HG03103 (cell line): ENCODE measurements around the gene DEFB131B.
"Not testable (repeated sequence)": the region's sequence is repeated elsewhere in the genome, so short reads cannot be mapped to it uniquely, and the experiment has no call there.

Source experiments
- ATAC-seq: cut with Tn5 transposase; IDR thresholded peaks from one replicate; pipeline ENCODE4 v1.9.1; 2021; ENCODE audit warnings: low read depth; ENCODE audit not compliant: unreplicated experiment

DEFB131B gene

DNA sequence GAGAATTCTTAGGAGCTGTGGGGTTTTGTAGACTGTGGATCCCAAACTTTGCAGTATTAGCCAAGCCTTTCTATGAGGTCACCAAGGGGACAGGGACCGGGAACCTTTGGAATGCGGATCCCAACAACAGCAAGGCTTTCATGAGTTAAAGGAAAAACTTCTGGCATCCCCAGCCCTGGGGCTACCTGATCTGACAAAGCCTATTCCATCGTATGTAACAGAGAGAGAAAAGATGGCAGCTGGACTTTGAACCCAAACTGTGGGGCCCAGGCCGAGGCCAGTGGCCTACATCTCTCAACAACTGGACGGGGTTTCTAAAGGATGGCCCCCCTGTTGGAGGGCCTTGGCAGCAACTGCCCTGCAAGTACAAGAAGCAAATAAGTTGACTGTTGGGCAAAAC, 32.5 kb downstream of the DEFB131B start:
- not testable (repeated sequence) for ATAC-seq

DNA sequence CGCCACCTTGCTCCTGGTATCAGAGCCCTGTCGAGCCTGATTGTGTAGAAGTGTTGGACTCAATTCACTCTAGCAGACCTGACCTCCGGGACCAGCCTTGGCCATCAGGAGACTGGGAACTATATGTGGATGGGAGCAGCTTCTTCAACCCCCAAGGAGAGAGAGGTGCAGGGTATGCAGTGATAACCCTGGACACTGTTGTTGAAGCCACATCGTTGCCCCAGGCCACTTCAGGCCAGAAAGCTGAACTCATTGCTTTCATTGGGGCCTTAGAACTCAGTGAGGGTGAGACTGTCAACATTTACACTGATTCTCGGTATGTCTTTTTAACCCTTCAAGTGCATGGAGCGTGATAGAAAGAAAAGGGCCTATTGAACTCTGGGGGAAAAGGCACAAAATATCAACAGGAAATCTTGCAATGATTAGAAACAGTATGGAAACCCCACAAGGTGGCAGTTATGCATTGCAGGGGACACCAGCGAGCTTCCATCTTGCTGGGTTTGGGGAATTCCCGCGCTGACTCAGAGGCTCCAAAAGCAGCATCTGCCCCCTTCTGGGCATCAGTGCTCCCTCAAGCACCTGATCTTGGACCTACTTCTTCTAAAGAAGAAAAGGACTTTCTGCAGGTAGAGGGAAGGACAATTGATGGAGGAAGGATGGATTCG, 33.2 kb downstream of the DEFB131B start:
- ATAC-seq: not testable (repeated sequence)

DNA sequence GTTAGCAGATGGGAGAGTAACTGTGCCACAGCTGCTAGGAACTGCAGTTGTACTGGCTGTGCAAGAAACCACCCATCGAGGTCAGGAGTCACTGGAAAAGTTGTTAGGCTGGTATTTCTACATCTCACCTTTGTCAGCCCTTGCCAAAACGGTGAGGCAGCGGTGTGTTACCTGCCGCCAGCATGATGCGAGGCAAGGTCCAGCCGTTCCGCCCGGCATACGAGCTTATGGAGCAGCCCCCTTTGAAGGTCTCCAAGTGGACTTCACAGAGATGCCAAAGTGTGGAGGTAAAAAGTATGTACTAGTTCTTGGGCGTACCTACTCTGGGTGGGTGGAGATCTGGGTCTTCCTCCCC, 33.7 kb downstream of the DEFB131B start:
- ATAC-seq: not testable (repeated sequence)

DNA sequence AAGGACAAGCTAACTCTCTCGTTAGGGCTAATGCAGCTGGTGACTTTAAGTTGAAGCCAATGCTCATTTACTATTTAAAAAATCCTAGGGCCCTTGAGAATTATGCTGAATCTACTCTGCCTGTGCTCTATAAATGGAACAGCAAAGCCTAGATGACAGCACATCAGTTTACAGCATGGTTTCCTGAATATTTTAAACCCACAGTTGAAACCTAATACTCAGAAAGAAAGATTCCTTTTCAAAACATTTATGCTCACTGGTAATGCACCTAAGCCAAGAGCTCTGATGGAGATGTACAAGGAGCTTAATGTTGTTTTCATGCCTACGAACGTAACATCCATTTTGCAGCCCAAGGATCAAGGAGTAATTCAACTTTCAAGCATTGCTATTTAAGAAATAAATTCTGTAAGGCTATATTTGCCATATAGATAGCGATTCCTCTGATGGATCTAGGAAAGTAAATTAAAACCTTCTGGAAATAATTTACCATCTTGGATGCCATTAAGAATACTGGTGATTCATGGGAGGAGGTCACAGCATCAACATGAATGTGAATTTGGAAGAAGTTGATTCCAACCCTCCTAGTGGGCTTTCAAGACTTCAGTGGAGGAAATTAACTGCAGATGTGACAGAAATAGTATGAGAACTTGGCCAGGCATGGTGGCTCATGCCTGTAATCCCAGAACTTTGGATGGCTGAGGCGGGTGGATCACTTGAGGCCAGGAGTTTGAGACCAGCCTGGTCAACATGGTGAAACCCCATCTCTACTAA, 35.7 kb downstream of the DEFB131B start:
- no peak for ATAC-seq

DNA sequence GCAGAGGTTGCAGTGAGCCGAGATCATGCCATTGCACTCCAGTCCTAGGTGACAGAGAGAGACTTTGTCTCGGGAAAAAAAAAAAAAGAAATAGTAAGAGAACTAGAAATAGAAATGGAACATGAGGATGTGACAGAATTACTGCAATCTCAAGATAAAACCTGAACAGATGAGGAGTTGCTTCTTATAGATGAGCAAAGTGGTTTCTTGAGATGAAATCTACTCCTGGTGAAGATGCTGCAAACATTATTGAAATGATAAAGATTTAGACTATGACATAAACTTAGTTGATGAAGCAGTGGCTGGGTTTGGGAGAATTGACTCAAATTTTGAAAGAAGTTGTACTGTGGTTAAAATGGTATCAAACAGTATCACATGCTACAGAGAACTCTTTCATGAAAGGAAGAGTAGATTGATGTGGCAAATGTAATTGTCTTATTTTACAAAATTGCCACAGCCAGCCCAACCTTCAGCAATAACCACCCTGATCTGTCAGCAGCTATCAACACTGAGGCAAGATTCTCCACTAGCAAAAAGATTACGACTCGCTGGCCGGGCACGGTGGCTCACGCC, 36.5 kb downstream of the DEFB131B start:
- no peak for ATAC-seq

DNA sequence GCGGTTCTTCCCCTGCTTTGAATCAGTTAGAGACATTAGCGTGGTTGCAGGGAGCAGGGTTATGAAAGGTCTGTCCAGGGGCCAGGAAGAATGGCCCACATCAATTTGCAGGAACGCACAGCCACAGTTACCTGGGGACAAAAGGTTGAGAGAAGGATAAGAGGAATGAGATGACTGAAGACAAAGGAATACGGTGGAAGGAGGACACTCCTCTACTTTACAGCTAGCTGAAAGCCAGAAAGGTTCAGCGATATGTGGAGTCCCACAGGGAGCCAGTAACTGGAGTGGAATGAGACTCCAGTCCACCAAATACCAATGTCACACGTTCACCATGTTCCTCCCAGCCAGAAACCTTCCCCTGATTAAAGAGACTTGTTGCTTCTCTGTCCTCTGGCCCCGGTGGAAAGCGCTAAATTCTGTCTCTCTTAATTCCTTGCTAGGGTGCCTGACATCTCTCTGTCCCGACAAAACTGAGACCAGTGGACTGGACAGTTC, 39.4 kb downstream of the DEFB131B start:
- no peak for ATAC-seq

DNA sequence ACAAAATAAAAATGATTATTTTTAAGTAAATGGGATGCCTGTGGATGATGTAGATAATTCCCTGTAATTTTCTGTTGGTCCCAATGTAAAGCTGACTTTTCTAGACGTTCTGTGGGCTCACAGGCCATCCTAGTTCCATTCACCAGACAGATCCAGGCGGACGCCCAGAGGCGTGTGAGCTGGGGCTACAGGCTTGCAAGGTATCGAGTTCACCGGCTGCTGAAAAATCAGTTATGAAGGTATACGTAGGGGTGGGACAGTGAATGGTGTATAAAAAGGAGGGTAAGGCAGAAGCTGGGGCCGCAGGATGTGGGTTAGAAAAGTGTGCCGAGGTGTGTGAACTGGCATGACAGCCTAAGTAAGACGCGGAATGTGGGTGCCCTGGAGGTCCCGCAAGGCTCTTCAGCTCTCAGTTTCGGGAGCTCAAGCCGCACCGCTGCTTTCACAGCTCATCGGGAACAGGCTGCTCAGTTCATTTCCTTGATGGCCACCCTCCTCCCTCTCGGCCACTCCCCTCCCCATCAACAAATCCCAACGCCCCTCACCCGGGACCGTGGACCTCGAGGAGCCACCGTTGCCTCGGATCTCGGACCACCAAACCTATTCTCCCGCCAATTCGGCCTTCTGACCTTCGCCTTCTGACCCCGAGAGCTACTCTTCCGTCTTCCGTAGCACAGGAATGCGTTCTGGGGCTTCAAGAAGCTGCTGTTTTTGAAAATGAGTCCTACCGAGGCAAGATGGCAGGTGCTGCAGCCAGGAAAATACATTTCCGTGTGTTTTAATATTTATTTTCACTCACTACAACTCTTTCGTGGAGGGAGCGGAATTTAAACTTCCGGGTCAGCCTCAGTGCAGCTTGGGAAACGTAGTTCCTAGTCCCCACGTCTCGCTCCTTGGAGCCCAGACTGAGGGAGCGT, 49.8 kb downstream of the DEFB131B start, which contains the start of gene XNDC1N:
Gene XNDC1N (minus strand): TSS at position 775 of the 917 bp plus-strand sequence. CDS start 5,241 bp downstream, outside the sequence.
- ATAC-seq: peak; percentile 51

DNA sequence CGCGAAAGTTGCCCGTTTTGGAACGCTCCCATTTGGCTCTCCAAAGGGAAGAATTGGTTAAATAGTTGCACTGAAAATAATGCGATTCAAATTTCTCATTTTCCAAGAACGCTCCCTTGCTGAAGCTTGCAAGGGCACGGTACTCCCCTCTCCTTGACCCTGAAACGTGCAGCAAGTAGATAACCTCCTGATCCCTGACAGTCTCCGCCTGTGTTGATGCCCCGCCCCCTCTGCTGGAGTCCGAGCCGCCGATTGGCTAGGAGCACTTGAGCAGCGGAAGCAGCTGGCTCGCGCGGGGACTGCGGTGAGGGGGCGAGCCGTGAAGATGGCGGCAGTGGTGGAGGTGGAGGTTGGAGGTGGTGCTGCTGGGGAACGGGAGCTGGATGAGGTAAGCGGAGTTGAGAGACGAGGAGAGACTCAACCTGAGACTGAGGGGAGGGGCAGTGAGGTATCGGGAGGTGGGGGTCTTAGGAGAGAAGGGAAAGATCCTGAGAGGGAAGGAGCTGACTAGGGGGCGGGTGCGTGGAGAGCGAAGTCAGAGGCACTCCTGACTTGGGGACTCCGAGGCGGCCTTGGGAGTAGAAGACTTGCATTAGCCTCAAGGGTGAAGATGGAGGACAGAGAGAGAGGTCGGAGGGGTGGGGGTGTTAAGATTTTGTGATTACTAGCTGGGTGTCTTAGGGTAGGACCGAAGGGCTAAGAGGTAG, 50.6 kb downstream of the DEFB131B start, which contains the start of gene RNF121:
Gene RNF121 (plus strand): TSS at position 310 of the 707 bp plus-strand sequence. CDS start 16 bp downstream, at position 326.
- peak; percentile 77 for ATAC-seq

DNA sequence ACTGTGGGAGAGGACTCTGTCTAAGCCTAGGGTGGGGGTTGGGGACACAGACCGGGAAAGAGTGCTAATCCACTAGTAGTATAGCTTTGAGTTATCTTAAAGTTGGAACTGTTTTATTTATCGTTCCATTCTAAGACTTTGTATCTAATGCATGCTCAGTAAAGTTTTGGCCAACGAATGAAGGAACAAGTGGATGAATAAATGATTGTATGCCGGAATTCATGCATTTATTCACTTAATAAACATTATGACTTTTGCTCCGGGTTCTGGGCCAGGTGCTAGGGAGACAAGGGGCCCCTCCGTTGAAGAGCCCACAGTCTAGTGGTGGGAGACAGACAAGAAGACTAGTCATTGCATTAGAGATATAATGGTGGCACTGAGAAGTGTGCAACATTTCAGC, 51.2 kb downstream of the DEFB131B start:
- ATAC-seq: no peak

DNA sequence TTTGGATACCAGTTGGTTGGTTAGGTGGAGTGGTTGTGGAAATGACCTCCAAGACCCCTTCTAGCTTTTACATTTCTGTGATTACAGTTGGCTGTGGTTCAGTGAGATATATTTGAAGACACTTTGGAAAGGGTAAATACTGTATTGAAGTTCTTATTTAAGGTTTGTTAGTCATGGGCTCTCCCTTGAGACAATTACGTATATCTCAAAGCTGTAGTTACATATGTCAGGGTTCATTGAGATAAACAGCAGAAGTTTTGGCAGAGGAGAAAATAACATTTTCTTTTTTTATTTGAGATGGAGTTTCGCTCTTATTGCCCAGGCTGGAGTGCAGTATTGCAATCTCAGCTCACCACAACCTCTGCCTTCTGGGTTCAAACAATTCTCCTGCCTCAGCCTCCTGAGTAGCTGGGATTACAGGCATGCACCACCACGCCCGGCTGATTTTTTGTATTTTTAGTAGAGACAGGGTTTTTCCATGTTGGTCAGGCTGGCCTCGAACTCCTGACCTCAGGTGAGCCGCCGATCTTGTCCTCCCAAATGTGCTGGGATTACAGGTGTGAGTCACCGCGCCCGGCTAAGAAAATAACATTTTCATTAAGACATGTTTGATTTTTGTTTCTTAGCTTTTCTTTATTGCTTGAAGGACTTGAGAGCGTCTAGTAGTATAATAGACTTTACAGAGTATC, 52.4 kb downstream of the DEFB131B start:
- ATAC-seq: no peak

DNA sequence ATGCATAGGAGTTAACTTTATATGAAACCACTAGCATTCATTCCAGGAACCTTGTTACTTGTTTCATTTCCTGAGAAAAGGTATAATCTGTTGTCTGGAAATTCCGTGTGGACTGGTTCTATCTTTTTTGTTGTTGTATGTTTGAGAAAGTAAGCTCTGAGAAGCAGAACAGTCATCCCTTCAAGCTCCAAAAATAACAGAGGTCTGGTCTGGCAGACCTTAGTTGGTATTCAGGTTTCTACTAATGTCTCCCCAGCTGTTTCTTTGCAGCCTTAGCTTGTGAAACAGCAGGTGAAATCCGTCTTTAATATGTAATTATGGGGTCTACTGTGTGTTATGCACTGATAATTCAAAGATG, 53.0 kb downstream of the DEFB131B start:
- ATAC-seq: no peak

DNA sequence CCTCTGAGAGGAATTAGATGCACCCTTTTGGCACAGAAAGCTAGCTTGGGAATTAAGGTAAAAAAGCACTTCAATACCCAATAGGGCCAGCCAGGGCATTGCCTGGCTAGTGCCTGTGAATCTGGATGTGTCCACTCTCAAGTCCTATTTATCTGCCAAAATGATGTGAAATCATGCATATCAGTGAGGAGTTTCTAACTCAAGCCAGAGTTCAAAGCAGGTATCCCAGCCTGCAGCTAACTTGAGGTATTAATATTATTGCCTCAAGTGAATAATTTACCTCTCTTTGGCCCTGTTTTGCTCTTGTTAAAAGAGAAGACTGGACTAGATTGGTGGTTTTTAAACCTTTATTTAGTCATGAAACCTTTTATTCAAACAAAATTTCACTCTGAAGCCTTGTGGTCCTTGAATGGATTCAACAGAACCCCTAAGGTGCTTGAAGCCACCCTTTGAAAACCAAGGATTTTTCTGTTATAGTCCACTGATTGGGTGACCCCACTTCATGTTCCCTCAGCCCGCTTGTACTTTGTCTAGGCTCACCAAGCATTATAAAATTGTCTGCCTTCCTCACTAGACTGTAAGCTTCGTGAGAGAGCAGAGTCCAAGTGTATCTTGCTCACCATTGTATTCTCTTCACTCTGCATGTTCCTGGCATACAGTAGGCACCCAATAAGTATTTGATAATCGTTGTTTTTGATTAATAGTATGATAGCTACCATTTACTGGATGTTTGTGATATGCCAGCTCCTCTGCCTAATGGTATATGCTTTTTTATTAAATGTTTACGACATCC, 55.1 kb downstream of the DEFB131B start:
- no peak for ATAC-seq
